Measurements from ENCODE around the gene CYB5A.

DNA sequence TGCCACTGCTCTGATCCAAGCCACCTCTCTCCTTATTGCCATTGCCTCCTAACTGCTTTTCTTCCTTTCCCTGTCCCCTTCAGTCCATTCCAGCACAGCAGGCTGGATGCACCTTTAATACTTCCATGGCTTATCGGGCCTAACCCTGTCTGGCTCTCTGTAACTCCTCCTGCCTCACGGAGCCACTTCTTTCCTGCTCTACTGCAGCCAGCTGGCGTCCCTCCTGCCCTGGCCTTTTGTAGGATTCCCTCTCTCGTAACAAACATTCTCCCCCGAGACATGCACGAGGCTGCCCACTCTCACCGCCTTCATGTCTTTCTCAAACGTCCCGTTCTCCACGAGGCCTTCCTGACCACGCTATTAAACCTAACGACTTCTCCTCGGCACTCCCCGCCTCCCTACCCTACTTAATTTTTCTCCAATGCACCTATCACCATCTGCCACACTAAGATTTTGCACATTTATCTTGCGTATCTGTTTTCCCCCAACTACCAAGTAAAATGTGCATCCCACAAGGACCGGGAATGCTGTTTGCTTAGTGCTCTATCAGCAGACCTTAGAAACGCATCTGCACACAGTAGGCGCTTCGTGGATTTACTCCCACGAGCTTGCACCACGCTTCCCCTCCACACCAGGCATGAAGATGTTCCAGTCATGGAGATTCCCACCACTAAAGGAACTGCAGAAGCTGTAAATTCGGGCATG is 23.1 kb upstream of the CYB5A start:
- TF ChIP-seq CTCF (IDR thresholded peaks at IDR 0.05) (no peak), POLR2A (IDR thresholded peaks at IDR 0.05) (no peak)

All from uterus (tissue), 2 donors.